Measurements from ENCODE around the gene CBX7. TPM values are rescaled to one million over a fixed set of nuclear protein-coding genes. Genes with fewer than 3 reads are reported as not detected.

The CBX7 gene
- total and polyA plus RNA-seq, 8 donors = 17.2 to 44.0 (median 25.1) TPM

DNA sequence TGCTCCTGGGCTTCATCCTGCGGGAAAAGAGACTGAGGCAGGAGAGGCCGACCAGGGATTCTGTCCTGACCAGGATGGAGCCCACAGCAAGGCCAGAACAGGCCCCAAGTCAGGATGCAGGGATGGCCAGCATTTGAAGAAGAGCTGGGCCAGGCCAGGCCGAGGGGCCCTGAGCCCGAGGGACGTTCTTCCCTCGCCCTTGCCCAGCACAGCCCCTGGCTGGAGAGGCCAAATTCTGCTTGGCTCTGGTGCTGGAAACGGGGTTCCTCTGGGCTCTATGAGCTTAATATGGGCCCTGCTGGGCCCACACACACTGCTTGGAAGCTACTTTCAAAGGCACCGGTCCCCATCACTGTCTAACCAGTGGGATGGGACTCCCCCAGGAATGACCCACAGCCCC, 67.8 kb downstream of the CBX7 start:
- Histone ChIP-seq H3K4me3 (no peak overlapping the region), H3K27me3 (no peaks in the 10 kb centered on the region), H3K36me3 (no peaks in the 10 kb centered on the region), H3K9me3 (no peaks in the 10 kb centered on the region), H3K27ac (no peak overlapping the region), H3K4me1 (no peaks in the 10 kb centered on the region)
- DNase-seq (no peak), ATAC-seq (no peak), FAIRE-seq (no peak)
- intact Hi-C loops (cut with DNase I) = no loop called here
- 87 to 93% methylated on average over 8 of the region's 8 CpGs for WGBS, 2 donors
- TF ChIP-seq, protein P1, sequence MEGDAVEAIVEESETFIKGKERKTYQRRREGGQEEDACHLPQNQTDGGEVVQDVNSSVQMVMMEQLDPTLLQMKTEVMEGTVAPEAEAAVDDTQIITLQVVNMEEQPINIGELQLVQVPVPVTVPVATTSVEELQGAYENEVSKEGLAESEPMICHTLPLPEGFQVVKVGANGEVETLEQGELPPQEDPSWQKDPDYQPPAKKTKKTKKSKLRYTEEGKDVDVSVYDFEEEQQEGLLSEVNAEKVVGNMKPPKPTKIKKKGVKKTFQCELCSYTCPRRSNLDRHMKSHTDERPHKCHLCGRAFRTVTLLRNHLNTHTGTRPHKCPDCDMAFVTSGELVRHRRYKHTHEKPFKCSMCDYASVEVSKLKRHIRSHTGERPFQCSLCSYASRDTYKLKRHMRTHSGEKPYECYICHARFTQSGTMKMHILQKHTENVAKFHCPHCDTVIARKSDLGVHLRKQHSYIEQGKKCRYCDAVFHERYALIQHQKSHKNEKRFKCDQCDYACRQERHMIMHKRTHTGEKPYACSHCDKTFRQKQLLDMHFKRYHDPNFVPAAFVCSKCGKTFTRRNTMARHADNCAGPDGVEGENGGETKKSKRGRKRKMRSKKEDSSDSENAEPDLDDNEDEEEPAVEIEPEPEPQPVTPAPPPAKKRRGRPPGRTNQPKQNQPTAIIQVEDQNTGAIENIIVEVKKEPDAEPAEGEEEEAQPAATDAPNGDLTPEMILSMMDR (IDR thresholded peaks at IDR 0.05) = no peak

DNA sequence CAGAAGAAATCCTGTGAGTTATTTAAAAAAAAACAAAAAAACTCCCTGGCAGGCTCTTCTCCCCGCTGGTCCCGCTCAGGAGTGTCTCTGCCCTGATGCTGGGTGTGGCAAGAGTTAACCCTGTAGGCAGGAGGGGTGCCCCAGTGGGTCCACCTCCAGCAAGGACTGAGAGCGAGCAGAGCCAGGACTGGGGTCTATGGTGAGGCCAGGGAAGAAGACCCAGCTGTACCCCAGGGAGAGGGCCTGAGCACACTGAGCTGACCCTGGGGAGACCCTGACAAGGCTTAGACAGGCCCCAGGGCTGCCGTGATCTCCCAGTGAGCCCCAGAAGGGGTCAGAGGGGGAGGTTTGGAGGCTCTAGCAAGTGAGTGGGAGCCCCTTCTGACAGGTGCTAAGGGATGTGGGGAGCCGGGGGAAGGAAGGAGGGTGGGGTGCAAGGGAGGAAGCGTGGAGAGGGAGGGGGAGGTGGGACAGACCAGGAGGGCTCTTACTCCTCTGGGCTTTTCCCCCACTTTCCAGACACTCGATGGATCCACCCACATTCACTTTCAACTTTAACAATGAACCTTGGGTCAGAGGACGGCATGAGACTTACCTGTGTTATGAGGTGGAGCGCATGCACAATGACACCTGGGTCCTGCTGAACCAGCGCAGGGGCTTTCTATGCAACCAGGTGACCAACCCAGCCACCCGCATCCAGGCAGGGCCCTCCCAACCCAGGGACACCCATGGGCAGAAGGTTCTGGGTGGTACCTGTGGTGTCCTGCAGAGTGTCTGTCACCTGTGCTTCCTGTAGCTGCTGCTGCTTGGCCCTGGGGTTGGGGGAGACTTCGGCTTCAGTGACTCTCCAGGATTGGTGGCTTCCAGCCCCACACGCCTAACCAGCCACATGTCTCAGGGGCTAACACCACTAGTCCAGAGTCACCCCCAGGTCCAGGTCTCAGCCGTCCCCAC, 69.0 kb downstream of the CBX7 start:
- Histone ChIP-seq H3K27ac (no peak overlapping the region), H3K4me1 (no peaks in the 10 kb centered on the region), H3K4me3 (no peak overlapping the region), H3K27me3 (no peaks in the 10 kb centered on the region), H3K9me3 (no peaks in the 10 kb centered on the region), H3K36me3 (no peaks in the 10 kb centered on the region)
- DNase-seq (no peak), ATAC-seq (no peak), FAIRE-seq (no peak)
- TF ChIP-seq, protein P1 (IDR thresholded peaks at IDR 0.05) = no peak
- WGBS, 2 donors = 81 to 85% methylated on average over 14 of the region's 14 CpGs
- intact Hi-C loops (cut with DNase I) = no loop called here

DNA sequence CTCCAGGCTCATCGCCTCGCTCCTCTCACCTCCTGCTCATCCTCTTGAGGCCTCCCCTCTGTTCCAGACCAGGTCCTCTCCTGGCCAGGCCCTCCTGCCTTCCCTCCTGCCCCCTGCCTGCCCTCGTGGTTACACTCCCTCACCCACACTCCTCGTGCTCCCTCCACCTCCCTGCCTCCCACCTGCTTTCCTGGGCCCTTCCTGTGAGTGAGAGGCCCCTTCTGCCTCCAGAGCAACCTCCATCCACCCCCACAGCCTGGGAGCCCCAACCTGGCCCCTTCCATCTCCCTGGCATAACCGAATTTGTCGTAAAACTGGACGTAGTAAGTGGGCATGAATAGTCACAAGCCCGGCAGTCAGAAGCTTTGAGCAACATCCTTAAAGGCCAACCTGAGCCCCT, 70.9 kb downstream of the CBX7 start:
- TF ChIP-seq, protein P1 (IDR thresholded peaks at IDR 0.05) = no peak
- ATAC-seq (no peak), DNase-seq (no peak), FAIRE-seq (no peak)
- H3K9me3 ChIP-seq = no peaks in the 10 kb centered on the region
- WGBS, 2 donors = 71 to 73% methylated on average over 8 of the region's 8 CpGs
- H3K4me3 ChIP-seq = no peak overlapping the region
- no peaks in the 10 kb centered on the region for H3K4me1 ChIP-seq
- intact Hi-C loops (cut with DNase I) = no loop called here
- no peaks in the 10 kb centered on the region for H3K36me3 ChIP-seq
- no peaks in the 10 kb centered on the region for H3K27me3 ChIP-seq
- no peak overlapping the region for H3K27ac ChIP-seq

DNA sequence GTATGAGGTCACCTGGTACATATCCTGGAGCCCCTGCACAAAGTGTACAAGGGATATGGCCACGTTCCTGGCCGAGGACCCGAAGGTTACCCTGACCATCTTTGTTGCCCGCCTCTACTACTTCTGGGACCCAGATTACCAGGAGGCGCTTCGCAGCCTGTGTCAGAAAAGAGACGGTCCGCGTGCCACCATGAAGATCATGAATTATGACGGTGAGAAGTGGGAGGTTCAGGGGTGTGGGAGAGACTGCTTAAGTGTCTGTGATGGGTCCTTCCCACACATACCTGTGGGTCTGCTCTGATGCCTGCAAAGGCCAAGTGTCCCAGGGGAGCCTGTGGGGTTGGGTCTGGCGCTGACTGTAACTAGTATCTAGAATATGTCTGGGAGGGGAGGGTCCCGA, 71.5 kb downstream of the CBX7 start:
- no peaks in the 10 kb centered on the region for H3K4me1 ChIP-seq
- no peaks in the 10 kb centered on the region for H3K9me3 ChIP-seq
- ATAC-seq (no peak), DNase-seq (no peak), FAIRE-seq (no peak)
- H3K27me3 ChIP-seq = no peaks in the 10 kb centered on the region
- H3K36me3 ChIP-seq = no peaks in the 10 kb centered on the region
- TF ChIP-seq, protein P1 (IDR thresholded peaks at IDR 0.05) = no peak
- 76 to 77% methylated on average over 12 of the region's 12 CpGs for WGBS, 2 donors
- no peak overlapping the region for H3K4me3 ChIP-seq
- H3K27ac ChIP-seq = no peak overlapping the region
- intact Hi-C loops (cut with DNase I) = no loop called here

Other genes with a start within 250 kb of the CBX7 start
- 1 to 10 TPM in 1 of 6 donors, under 1 TPM in 4, not detected in 1; 0.24 to 1.1 (median 0.64) TPM for gene APOBEC3A, start 195.1 kb downstream of the CBX7 start, total RNA-seq
- gene APOBEC3A, start 195.1 kb downstream of the CBX7 start, polyA plus RNA-seq = under 1 TPM in 1 of 2 donors, not detected in 1; 0.07 TPM
- gene APOBEC3B, start 170.3 kb downstream of the CBX7 start, total RNA-seq = 10 to 100 TPM in 1 of 6 donors, 1 to 10 TPM in 4, under 1 TPM in 1; 0.60 to 10.2 (median 2.7) TPM
- 1 to 10 TPM; 2.4 to 4.7 TPM for gene APOBEC3B, start 170.3 kb downstream of the CBX7 start, polyA plus RNA-seq
- 10 to 100 TPM in 1 of 6 donors, 1 to 10 TPM in 5; 2.5 to 12.0 (median 4.2) TPM for gene APOBEC3C, start 138.4 kb downstream of the CBX7 start, total RNA-seq
- gene APOBEC3C, start 138.4 kb downstream of the CBX7 start, polyA plus RNA-seq = 1 to 10 TPM; 5.3 to 7.9 TPM
- 1 to 10 TPM in 2 of 6 donors, under 1 TPM in 3, not detected in 1; 0.37 to 1.6 (median 0.66) TPM for gene APOBEC3D, start 131.6 kb downstream of the CBX7 start, total RNA-seq
- 1 to 10 TPM in 1 of 2 donors, under 1 TPM in 1; 0.63 to 1.6 TPM for gene APOBEC3D, start 131.6 kb downstream of the CBX7 start, polyA plus RNA-seq
- 1 to 10 TPM; 1.7 to 8.6 (median 3.1) TPM for gene APOBEC3F, start 111.8 kb downstream of the CBX7 start, total RNA-seq
- gene APOBEC3F, start 111.8 kb downstream of the CBX7 start, polyA plus RNA-seq = 1 to 10 TPM; 4.2 to 6.9 TPM
- 1 to 10 TPM in 5 of 6 donors, under 1 TPM in 1; 0.94 to 5.3 (median 2.5) TPM for gene APOBEC3G, start 75.4 kb downstream of the CBX7 start, total RNA-seq
- gene APOBEC3G, start 75.4 kb downstream of the CBX7 start, polyA plus RNA-seq = 1 to 10 TPM; 2.7 to 4.4 TPM
- gene APOBEC3H, start 55.4 kb downstream of the CBX7 start, total RNA-seq = under 1 TPM in 2 of 6 donors, not detected in 4; 0.17 to 0.21 TPM
- gene APOBEC3H, start 55.4 kb downstream of the CBX7 start, polyA plus RNA-seq = under 1 TPM; 0.14 to 0.15 TPM
- 10 to 100 TPM in 1 of 6 donors, 1 to 10 TPM in 5; 2.7 to 12.1 (median 4.4) TPM for gene PDGFB, start 92.3 kb upstream of the CBX7 start, total RNA-seq
- gene PDGFB, start 92.3 kb upstream of the CBX7 start, polyA plus RNA-seq = 1 to 10 TPM; 4.0 to 4.7 TPM
- 1,000 to 10,000 TPM; 1,199 to 2,601 (median 1,706) TPM for gene RPL3, start 166.9 kb upstream of the CBX7 start, total RNA-seq
- 1,000 to 10,000 TPM; 1,506 to 2,659 TPM for gene RPL3, start 166.9 kb upstream of the CBX7 start, polyA plus RNA-seq
- 10 to 100 TPM; 12.2 to 26.8 (median 15.7) TPM for gene SYNGR1, start 197.3 kb upstream of the CBX7 start, total RNA-seq
- 10 to 100 TPM; 18.0 to 19.3 TPM for gene SYNGR1, start 197.3 kb upstream of the CBX7 start, polyA plus RNA-seq
- 10 to 100 TPM in 5 of 6 donors, 1 to 10 TPM in 1; 8.4 to 16.9 (median 15.1) TPM for gene TAB1, start 247.1 kb upstream of the CBX7 start, total RNA-seq
- gene TAB1, start 247.1 kb upstream of the CBX7 start, polyA plus RNA-seq = 10 to 100 TPM; 13.5 to 16.7 TPM